GM13976 (cell line): Measurements from ENCODE around the gene AFMID.

ENCODE experiments used
- DNase-seq: peaks from one replicate; pipeline ENCODE4 v3.0.0; 2012; ENCODE audit warnings: low spot score
- CTCF ChIP-seq: IDR thresholded peaks from 2 replicates; pipeline ENCODE4 v1.5.1; 2012; ENCODE audit warnings: borderline replicate concordance, mild to moderate bottlenecking; ENCODE audit not compliant: insufficient read depth; ENCODE audit errors: extremely low read depth, missing control alignments, control extremely low read depth
- in situ Hi-C: fragments of 300-500 bp; cut with MboI; formaldehyde crosslinking; loops from one replicate; pipeline ENCODE4 v1.12.0; 2022; ENCODE audit warnings: low sequenced_read_pairs, mixed read lengths, inconsistent platforms; ENCODE audit not compliant: unreplicated experiment

Gene AFMID

DNA sequence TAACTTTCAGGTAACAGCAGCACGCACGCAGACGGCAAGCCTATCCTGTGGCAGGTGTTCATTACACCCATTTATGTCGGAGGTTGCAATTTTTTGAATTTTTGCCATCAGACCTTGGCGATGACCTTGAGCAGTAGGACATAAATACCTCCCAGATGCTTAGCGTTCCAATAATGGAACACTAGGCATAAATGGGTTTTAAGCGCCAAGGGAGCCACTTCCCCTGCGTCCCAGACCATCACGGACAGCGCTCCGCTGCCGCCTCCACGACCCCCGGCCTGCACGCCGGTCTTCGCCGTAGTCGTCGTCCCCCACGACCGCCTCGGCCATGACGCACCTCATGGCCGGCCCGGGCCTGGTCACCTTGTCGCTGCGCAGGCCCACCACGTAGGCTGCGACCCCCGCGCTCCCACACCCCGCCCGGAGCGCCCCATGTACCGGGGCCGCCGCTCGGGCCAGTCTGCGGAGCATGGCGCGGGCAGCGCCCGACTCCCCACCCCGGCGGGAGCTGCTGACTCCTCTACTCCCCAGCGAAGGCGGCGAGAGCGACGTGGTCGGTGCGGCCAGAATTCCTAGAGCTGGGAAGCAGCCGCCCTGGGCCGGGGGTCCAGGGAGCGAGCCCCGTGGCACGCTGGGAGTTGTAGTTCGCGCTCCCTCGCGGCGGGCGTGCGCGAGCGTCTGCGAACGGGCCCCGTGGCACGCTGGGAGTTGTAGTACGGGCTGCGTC, 66.9 kb downstream of the AFMID start:
- TF ChIP-seq CTCF, result no peak
- in situ Hi-C loops, result no loop called here
- DNase-seq, result peak; percentile 89

- TF ChIP-seq CTCF, result no peak
- in situ Hi-C loops, result no loop called here
- DNase-seq, result no peak
Measured at GRCh38 chr17:78255029-78255656, 68.0 kb downstream of the AFMID start.

DNA sequence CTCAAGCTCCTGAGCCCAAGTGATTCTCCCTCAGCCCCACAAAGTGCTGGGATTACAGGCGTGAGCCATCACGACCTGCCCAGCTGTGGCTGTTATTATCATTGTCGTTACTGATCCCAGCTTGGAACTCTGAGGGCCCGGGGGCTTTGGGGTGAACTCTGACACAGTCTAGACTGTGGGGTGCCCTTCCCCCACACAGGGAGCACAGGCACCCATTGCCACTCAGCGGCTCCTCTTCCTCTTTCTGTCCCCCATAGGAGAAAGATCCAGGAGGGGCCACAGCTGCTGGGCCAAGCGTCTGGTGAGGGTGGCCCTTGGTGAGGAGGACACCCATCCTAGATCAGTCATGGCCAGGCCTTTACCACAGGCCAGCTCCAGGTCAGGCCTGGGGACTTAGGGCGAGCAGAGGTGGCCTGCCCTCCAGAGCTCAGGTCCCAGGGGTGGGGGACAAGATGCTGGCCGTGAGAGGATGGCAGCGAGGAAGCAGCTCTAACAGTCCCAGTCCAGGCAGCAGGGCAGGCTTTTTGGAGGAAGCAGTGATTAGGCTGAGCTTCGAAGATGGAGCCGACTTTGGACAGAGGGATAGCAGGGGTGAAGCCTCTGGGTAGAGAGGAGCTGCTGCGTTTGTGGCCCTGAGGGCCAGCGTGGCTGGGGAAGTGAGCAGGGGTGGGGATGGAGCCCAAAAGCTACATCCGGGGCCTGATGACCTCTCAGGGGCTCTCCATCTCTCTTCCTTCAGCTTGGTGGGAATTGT, 69.0 kb downstream of the AFMID start:
- TF ChIP-seq CTCF, result no peak
- no peak for DNase-seq
- in situ Hi-C loops, result no loop called here

- in situ Hi-C loops, result no loop called here
- no peak for DNase-seq
- TF ChIP-seq CTCF, result no peak
Measured at GRCh38 chr17:78256707-78257591, 69.8 kb downstream of the AFMID start.
